EH (cell line): ENCODE results near the gene ATP8B3.

Source experiments
- DNase-seq: peaks from one replicate; pipeline ENCODE4 v3.0.0-alpha.2; 2015; ENCODE audit warnings: low read depth

Gene ATP8B3

DNA sequence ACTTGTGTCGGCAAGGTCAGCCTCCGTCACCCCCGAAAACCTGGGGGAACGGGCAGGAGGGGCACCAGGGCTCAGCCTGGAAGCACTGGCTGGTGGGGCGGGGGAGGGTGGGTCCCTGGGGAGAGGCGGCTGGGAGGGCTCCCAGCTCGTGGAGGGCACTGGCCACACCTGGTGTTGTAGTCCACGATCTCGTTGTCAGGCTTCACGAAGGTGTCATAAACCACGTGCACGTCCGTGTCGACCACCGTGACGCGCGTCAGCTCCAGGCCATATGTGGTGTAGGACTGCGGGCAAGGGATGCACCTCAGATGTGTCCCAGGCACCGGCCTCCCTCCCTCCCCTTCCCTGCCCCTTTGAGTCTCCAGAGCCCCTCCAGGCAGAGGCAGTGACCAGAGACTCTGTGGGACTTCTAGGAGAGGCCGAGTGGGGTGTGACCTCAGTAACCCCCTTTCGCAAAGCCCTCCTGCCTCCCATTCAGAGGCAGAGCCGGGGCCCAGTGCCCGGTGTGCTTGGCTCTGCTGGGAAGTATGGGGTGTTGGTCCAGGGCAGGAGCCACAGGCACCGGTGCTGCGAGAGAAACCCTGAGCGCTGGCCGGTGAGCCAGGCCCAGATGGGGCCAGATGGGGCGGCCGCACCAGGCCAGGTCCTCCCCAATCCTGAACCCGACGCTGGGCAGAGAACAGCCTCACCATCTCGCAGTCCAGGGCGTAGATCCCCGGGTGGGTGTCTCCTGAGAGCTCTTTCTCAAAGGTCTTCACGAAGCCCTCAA is 4.6 kb upstream of the ATP8B3 start:
- DNase-seq: no peak

DNA sequence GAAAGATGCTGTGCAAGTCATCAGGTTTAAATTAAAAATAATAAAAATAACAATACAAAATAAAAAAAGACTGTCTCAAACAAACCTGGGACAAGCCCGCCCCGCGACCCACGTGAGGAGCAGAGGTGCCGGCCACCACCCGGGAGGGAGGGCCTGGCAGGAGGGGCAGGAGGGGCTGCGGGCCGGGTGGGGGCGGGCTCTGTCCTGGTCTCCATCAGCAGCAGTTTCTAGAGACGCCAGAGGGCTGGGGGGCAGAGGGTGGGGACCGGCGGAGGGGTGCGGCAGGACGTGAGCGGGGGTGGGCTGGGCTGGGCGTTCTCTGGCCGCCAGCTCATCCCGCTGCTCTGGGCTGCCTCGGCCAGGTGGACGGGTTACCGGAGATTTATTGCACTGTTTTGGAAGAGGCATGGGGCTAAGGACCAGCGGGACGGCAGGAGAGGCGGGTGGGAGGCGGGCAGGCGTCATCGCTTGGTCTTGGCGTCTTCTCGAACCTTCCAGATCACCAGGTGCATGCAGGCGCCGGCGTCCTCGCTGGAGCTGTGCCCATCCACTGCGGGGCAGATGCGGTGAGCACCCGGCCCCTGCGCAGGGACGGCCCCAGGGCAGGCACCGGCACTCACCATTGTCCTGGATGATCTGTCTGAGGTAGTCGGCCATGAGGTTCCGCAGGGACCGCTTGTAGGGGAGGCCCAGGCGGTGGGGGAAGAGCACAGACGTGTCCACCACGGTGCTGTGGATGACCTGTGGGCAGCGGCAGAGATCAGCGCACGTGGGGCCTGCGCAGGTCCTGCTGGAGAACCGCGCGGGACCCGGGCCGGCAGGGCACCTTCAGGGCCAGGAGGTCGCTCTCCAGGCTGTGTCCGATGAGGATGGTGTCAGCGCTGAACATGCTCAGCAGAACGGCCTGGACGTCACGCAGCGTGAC is 3.8 kb upstream of the ATP8B3 start:
- no peak for DNase-seq

DNA sequence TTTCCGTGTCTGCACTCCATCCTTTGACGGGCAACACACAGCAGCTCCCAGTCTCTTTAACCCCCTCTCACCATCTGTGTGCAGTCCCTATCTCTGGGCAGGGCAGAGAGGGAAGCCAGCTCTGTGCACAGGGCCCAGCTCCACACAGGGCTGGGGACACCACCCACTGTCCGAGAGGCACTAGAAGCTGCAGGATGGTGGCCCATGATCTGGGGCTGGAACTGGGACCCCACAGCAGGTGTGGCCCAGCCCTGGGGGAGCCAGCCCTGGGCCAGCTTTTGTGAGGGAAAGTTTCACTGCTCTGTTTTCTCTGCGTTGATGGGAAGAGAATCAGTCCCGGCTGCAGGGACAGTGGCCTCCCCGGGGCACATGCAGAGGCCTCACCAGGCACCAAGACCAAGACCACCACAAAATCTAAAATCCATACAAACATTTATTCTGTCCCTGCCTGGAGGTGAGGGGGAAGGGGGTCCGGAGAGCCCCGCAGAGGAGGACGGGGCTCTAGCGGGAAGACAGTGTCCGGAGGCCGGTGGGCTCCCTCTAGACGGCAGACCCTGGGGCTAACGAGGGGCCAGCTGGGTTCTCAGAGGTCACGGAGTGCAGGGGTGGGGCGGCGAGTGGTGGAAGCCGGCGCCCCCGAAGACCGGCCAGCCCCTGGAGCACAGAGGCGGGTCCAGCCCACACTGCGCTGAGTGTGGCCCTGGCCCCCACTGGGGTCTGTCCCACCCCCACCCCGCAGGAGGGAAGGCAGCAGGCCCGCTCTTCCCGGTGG is 2.9 kb upstream of the ATP8B3 start:
- no peak for DNase-seq

DNA sequence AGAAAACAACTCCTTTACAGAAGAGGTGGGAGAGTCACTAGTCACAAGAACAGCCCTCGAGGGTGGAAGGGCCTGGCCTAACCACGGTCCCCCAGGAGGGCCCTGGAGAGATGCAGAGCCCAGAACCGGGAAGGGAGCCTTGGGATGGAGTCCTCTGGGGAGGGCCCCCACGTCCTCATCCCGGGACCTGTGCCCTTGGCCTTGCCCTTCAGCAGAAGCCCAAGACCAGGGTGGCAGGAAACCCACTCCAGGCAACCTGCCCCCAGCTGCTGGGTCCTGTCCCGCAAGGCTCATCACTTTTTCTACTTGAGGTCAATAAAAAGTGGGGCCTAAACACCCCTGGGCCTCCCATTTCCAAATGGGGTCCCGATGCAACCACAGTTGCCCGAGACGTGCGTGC is 2.3 kb upstream of the ATP8B3 start:
- no peak for DNase-seq

DNA sequence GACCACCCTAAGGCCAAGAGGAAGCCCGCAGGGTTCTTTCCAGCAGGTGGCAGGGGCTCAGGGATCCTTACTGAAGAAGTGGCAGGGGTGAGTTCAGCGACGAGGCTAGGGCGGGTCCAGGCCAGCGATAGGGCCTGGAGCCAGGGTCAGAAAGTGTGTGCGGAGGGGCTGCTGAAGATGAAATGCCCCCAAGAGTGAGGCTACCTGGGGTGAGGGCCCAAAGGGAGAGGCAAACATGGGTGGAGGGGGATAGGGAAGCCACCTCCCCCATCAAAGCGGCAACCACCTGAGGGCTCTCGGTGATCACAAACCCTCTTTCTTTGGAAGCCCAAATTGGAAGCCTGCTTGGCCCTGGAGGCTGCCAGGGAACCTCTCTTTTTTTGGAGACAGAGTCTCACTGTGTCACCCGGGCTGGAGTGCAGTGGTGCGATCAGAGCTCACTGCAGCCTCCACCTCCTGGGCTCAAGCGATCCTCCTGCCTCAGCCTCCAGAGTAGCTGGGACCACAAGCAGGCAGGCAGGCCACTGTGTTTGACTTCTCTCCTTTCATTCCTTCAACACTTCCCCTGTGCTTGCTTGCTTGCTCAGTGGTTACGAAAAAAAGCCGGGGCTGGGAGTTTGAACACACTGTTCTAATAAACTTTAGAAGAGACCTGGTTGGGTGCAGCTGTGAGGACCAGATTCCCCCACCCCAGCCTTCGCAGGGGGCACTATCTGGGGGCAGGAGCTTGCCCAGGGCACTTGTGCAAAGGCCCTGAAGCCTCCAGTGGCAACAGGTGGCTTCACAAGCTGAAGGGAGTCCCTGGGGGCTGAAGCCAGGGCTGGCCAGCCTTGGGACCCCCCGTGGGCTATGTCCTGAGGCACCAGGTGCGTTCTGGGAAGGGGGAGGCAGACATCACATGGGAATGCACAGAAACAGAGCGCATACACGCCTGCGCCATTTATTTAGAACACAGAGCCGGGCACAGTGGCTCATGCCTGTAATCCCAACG is 1.4 kb upstream of the ATP8B3 start:
- DNase-seq: no peak

DNA sequence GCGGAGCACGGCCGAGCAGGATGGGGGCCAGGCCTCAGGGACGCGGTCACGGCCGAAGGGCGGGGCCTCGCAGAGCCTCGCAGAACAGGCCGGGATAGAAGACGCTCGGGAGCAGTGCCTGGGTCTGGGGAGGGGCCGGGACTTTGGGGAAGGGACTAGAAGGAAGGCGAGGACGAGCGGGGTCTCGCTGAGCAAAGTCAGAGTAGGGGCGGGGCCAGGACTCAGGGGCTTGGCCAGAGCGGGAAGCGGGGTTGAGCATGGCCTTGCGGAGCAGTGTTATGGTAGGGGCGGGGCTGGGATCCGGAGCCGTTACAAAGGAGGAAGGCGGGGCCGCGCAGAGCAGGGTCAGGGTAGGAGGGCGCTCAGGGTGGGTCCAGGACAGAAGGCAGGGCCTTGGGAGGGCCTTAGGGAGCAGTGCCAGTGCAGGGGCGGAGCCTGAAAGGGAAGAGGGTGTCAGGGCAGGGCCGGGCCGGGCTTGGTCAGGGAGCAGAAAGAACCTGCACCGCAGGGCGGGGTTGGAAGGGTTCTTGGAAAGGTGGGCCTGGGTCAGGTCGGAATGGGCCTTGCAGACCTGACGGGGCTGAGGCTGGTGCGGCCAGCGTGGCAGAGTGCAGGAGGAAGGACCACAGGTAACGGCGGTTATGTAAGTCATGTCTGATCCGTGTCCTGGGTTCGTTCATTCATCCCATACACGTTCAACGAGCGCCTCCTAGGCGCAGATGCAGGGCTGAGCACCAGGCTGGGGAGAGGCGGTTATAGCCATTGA is 533 bp upstream of the ATP8B3 start:
- DNase-seq: peak; percentile 97

DNA sequence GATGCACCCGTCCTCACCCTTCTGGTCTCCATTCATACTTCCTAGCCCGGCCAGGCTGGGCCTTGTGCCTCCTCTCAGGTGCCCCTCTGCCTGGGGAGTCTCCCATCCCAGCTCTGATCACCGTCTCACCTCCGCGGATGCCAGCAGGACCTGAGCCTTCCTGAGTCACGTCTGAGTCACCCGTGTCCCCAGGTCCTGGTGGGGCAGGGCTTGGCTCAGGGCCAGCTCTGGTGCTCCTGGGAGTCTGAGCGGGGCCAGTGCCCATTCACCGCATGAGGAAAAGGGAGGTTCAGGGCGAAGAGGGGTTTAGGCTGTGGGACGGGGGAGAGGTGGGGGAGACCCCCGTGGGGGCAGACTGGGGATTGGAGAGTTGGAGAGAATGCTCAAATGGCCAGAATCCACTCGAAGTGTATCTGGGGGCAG is 593 bp downstream of the ATP8B3 start:
- peak; percentile 72 for DNase-seq

DNA sequence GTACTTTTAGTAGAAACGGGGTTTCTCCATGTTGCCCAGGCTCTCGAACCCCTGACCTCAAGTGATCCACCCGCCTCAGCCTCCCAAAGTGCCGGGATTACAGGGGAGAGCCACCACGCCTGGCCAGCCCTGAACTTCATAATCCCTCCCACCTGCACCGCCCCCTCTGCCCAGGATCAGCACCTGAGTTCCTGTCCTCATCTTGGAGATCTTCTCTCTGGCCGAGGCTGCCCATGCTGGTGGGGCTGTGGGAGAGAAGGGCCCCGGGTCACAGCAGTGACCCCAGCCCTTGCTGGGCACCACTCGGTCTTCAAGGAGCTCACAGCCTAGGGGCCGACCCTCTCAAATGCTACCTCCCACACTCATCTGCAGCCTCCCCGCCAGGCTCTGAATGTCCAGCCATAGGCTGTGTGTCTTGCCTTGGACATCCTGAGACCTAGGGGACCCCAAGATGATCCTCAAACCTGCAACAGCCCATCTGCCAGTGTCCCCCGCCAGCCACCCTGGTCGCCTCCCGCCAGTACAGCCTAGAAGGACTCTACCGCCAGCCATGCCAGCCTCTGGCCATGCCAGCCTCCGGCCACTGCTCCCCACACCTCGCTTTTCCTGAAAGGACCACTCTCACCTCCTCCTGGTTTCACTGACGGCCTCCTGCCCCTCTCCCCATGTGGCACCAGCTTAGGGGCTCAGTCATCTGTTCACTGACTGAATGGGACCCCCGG is 1.5 kb downstream of the ATP8B3 start:
- DNase-seq: no peak

DNA sequence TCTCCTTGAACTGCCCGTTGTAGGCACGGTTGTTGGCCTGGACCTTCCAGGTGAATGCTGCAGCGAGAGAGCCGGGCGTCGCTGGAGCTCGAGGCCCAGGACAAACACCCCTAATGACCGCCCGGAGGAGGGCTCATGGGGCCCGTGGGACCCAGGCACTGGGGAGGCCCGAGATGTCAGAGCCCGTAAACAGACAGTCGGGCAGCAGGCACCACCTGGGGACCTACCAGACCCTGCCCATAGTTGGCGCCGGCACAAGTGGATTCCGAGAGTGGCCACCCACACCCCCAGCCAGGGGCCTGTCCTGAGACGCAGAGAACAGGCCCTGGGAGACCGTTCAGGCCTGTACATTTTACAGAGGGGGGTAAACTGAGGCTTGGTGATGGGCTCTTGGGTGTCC is 2.4 kb downstream of the ATP8B3 start:
- no peak for DNase-seq

DNA sequence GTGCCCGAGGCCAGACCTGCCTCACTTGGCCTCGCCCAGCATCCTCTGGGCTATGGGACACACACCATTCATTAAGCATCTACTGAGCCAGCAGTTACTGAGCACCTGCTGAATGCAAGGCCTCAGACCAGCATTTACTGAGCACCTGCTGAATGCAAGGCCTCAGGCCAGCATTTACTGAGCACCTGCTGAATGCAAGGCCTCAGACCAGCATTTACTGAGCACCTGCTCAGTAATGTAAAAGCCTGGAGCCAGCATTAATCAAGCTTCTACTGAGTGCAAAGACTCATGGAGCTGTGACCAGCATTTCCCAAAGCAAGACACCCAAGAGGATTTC is 3.7 kb downstream of the ATP8B3 start:
- no peak for DNase-seq

DNA sequence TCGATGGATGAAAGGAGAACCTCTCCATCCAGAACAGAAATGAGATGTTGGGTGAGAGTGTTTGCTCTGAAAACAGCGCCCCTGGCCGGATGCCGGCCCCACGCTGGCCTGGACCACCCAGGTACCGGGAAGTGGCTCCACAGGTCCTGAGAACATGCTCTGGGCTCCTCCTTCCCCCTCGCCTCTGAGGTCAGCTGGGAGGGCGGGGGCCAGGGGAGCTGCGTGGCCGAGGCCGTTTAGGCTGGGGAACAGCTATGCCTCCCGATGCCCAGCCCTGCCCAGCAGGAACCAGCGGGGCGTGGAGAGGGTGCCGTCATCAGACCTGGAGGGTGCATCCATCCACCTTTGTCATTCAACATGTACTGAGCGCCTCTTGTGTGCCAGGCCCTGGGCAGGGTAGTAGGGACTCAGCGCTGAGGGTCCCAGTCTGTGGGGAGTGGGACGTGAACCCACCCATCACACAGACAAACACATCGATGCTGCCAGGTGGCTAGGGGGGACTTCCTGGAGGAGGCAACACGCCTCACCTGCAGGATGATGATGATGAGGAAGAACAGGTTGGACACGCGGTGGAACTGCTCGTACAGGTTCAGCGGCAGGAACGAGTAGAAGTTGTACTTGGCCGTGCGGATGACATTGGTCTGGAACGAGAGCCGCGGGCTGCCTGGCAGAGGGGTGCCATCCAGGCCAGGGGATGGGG is 4.2 kb downstream of the ATP8B3 start:
- DNase-seq: no peak

DNA sequence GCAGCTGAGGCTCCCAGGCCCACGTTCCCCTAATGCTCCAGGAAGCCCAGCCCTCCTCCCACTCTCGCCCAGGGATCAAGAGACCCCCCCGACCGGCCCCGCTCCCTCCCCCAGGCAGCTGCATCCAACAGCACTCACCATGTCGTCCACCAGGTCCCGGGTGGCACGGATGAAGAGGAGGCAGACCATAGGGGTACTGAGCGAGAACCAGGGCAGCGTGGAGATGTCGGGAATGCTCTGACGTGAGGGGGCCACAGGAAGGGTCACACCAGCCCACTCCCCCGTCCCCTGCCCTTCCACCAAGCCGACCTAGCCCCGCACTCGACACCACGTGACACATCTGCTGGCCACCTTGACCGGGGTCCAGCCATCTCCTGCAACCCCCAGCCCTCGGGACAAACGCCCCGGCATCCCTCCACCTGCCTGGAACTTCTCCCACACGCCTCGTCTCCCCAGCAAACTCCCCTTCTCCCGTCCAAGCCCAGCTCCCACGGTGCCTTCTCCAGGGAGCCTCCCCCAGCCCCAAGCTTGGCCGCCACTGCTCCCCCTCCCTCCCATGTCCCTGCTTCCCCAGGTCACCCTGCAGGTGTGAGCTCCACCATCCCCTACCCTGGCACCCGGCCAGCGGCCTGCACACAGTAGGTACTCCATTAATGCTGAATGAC is 4.9 kb downstream of the ATP8B3 start:
- no peak for DNase-seq

DNA sequence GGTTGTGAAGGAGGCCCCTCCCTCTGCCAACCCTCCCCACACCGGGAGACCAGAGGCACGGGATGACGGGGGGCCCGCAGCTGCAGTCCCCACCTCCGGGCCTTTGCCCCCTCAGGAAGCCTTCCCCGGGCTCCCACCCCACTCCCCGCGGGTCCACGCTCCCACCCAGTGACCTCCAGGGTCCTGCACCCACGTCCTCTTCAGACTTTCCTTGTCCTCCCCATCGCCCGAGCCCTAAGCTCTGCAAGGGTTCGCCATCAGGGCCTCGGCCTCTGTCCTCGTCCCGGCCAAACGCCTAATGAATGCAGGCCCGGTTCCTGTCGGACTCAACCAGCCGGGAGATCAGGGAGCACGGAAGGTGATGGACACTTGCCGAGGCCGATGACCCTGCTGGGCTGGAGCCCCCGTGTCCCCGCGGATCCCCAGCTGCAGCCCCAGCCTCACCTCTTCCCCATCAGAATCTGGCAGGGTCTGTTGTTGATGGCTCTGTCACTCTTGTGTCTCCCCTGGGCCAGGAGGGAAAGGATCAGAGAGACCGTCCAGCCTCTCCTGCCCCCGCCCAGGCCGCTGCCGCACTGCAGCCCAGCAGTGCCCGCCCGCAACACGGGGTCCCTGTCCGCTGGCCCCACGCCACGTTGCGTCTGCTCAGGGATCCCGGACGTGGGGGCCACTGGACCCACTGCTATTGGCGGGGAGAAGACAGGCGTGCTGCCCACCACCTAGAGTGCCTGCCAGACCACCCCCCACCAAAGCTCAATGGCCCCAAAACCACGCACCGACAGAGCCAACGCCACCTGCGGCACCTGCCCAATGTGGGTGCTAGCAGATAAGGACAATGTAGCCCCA is 5.7 kb downstream of the ATP8B3 start:
- DNase-seq: no peak

DNA sequence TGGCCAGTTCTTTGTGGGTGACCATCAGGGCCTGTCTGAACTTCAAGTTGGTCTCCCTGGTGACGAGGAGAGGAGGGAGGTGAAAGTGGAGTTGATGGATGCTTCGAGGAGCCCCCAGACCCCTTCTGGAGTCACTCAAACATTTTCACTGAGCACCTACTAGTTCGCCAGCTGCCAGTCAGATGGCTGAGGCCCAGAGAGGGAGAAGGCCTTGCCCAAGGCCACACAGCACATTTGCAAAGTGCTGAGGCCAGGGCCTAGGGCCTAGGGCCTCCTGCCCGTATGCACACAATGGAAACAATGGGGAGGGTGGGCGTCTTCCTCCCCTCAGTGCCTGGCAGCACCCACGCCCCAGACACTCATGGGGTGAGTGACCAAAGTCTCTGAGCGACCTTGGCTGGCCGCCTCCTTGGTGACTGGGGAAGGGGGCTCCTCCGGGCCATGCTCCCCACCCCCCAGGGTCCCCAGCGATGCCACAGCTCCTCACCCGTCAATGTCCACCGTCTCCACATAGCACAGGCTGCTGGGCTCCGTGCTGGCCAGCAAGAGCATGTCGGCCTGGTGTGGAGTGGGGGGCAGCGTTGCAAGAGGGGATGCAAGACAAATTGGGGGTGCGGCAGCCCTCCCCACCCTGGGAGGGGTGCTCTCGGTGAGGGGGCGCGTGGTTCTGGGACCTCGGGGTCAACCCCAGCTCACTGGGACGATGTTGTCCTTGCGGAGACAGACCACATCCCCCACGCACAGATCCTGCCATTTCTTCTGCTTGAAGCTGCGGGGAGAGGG is 6.5 kb downstream of the ATP8B3 start:
- no peak for DNase-seq

DNA sequence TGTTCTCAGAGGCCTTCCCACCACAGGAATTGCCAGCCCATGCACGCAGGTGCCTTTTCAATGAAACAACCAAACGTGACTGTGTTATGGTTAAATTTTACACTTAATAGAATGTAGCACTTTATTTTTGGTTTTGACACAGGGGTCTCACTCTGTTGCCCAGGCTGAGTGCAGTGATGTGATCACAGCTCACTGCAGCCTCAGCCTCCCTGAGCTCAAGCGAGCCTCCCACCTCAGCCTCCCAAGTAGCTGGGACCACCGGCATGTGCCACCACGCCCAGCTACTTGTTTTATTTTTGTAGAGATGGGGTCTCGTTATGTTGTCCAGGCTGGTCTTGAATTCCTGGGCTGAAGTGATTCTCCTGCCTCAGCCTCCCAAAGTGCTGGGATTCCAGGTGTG is 7.2 kb downstream of the ATP8B3 start:
- DNase-seq: no peak

DNA sequence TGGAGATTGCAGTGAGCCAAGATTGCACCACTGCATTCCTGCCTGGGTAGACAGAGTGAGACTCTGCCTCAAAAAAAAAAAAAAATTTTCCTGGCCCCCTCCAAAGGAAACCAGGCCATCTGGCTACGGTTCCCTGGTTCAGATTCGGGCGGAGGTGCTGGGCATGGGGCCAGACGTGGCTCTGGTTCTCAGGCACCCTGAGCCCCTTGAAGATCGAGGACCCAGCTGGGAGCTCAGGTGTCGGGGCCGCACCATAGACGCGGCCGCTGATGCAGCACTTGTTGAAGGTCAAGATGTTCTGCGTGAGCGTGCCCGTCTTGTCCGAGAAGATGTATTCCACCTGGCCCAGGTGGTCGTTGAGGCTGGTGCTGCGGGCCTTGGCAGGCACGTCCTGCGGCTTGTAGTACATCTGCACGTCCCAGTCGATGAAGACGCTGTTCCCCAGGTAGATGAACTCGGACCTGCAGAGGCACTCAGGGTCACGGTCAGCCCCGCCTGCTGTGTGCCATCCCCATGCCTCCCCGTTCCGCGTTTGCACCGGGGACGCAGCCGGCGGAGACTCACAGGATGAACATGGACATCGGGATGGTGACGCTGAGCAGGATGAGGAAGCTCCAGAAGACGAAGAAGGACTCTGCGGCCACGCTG is 12.3 kb downstream of the ATP8B3 start:
- DNase-seq: no peak
